ENCODE data around the gene UBFD1. TPM values are rescaled to one million over a fixed set of nuclear protein-coding genes. Genes with fewer than 3 reads are reported as not detected.
A peak's percentile ranks its signal among the peaks of the same experiment; 100 is the strongest.

UBFD1 gene
- total RNA-seq, 1 experiment from 2014 or later = 125 TPM

GRCh38 chr16:23564575-23565363 lies 7.2 kb downstream of the UBFD1 start:
- CTCF ChIA-PET = no interaction called here
- intact Hi-C loops (cut with micrococcal nuclease; ENCODE audit: unreplicated experiment) = no loop called here
- no peak for DNase-seq
- no peak overlapping the region for H3K4me3 Mint-ChIP-seq (ENCODE audit: low read depth, unreplicated experiment)
- no peaks in the 10 kb centered on the region for H3K9me3 Mint-ChIP-seq (ENCODE audit: low read depth, unreplicated experiment)
- no TSS peak for BruUV-seq (replicated peaks)
- no peak overlapping the region for H3K27ac Mint-ChIP-seq (ENCODE audit: unreplicated experiment)
- no peak for TF ChIP-seq CTCF (IDR thresholded peaks at IDR 0.05; ENCODE audit: unreplicated experiment)
- no peaks in the 10 kb centered on the region for H3K27me3 Mint-ChIP-seq (ENCODE audit: unreplicated experiment)
- H3K36me3 Mint-ChIP-seq (ENCODE audit: insufficient read depth, unreplicated experiment) = peaks cover 75% of the 10 kb centered on the region
- no peaks in the 10 kb centered on the region for H3K4me1 Mint-ChIP-seq (ENCODE audit: low read depth, unreplicated experiment)

DNA sequence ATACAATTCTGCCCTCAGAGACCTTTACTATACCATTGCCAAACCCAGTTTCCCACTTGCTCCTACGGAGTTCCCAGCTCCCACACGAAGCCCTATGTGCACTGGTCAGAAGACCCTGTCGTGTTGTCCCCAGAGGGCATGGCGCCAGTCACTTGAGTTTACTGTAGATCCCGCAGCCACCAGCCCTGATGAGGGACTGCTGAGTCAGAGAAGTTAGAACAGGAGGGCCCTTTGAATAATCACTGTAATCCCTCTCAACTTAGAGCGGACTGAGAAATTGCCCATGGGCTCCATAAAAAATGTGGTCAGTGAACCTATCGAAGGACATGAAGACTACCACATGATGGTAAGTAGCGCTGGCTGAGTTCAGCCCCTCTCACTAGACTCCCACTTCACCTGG lies 9.2 kb downstream of the UBFD1 start:
- no TSS peak for BruUV-seq (replicated peaks)
- Mint-ChIP-seq H3K4me3 (ENCODE audit: low read depth, unreplicated experiment) (no peak overlapping the region), H3K27ac (ENCODE audit: unreplicated experiment) (no peak overlapping the region), H3K9me3 (ENCODE audit: low read depth, unreplicated experiment) (no peaks in the 10 kb centered on the region), H3K4me1 (ENCODE audit: low read depth, unreplicated experiment) (no peaks in the 10 kb centered on the region), H3K27me3 (ENCODE audit: unreplicated experiment) (no peaks in the 10 kb centered on the region), H3K36me3 (ENCODE audit: insufficient read depth, unreplicated experiment) (peaks cover 80% of the 10 kb centered on the region)
- no peak for TF ChIP-seq CTCF (IDR thresholded peaks at IDR 0.05; ENCODE audit: unreplicated experiment)
- intact Hi-C loops (cut with micrococcal nuclease; ENCODE audit: unreplicated experiment) = no loop called here
- DNase-seq = no peak
- CTCF ChIA-PET = no interaction called here

- BruUV-seq (replicated peaks) = no TSS peak
- intact Hi-C loops (cut with micrococcal nuclease; ENCODE audit: unreplicated experiment) = no loop called here
- H3K9me3 Mint-ChIP-seq (ENCODE audit: low read depth, unreplicated experiment) = no peaks in the 10 kb centered on the region
- no peak overlapping the region for H3K4me3 Mint-ChIP-seq (ENCODE audit: low read depth, unreplicated experiment)
- H3K4me1 Mint-ChIP-seq (ENCODE audit: low read depth, unreplicated experiment) = no peaks in the 10 kb centered on the region
- CTCF ChIA-PET = no interaction called here
- no peaks in the 10 kb centered on the region for H3K27me3 Mint-ChIP-seq (ENCODE audit: unreplicated experiment)
- no peak for TF ChIP-seq CTCF (IDR thresholded peaks at IDR 0.05; ENCODE audit: unreplicated experiment)
- H3K36me3 Mint-ChIP-seq (ENCODE audit: insufficient read depth, unreplicated experiment) = peaks cover 76% of the 10 kb centered on the region
- DNase-seq = no peak
- H3K27ac Mint-ChIP-seq (ENCODE audit: unreplicated experiment) = no peak overlapping the region
Measured at GRCh38 chr16:23567602-23568001, 10.1 kb downstream of the UBFD1 start.

GRCh38 chr16:23570992-23571632 lies 13.6 kb downstream of the UBFD1 start:
- intact Hi-C loops (cut with micrococcal nuclease; ENCODE audit: unreplicated experiment) = no loop called here
- TSS peak; percentile 2 for BruUV-seq (replicated peaks)
- peaks cover 66% of the 10 kb centered on the region for H3K36me3 Mint-ChIP-seq (ENCODE audit: insufficient read depth, unreplicated experiment)
- no peaks in the 10 kb centered on the region for H3K4me1 Mint-ChIP-seq (ENCODE audit: low read depth, unreplicated experiment)
- no peak overlapping the region for H3K4me3 Mint-ChIP-seq (ENCODE audit: low read depth, unreplicated experiment)
- TF ChIP-seq CTCF (IDR thresholded peaks at IDR 0.05; ENCODE audit: unreplicated experiment) = no peak
- CTCF ChIA-PET = no interaction called here
- no peaks in the 10 kb centered on the region for H3K27me3 Mint-ChIP-seq (ENCODE audit: unreplicated experiment)
- no peak overlapping the region for H3K27ac Mint-ChIP-seq (ENCODE audit: unreplicated experiment)
- DNase-seq = no peak
- H3K9me3 Mint-ChIP-seq (ENCODE audit: low read depth, unreplicated experiment) = no peaks in the 10 kb centered on the region
